ENCODE results near the gene IL13.

GRCh38 chr5:132637241-132637640, 20.7 kb upstream of the IL13 start:
- TF ChIP-seq CTCF (IDR thresholded peaks at IDR 0.05; ENCODE audit: low read depth, low read length, poor library complexity, severe bottlenecking) = no peak
- TF ChIP-seq EZH2phosphoT487 (IDR thresholded peaks at IDR 0.05; ENCODE audit: borderline replicate concordance, low read length) = no peak
